Natural killer cell (primary cell): Measurements from ENCODE around the gene CBFA2T3. TPM values are rescaled to one million over a fixed set of nuclear protein-coding genes. Genes with fewer than 3 reads are reported as not detected.

Experiments used
- ATAC-seq, 3 donors: fragments of 150-1000 bp in 2 of 3; fragments of 200-7000 bp in 1 of 3; cut with Tn5 transposase; 1 replicate in 1 of 3; 2 replicates in 2 of 3; pipeline ENCODE4 v1.10.0; 2021; ENCODE audit warnings: mild to moderate bottlenecking in 2 of 3, moderate library complexity in 2 of 3
- DNase-seq, 2 donors: peaks; one replicate each; pipeline versions ENCODE4 v3.0.0 to v3.0.0-alpha.2; 2013 to 2021; ENCODE audit warnings: mixed read lengths in 1 of 2
- H3K27ac ChIP-seq: one replicate; pipeline ENCODE4 v1.5.1; 2013; ENCODE audit warnings: mild to moderate bottlenecking, low read length
- H3K27me3 ChIP-seq: one replicate; pipeline ENCODE4 v1.6.1; 2013; ENCODE audit warnings: low read length; ENCODE audit not compliant: control insufficient read depth, insufficient read depth
- H3K36me3 ChIP-seq: one replicate; pipeline ENCODE4 v1.6.1; 2013; ENCODE audit warnings: low read length; ENCODE audit not compliant: control insufficient read depth, insufficient read depth
- H3K4me1 ChIP-seq: one replicate; pipeline ENCODE4 v1.6.1; 2013; ENCODE audit warnings: low read length; ENCODE audit not compliant: control insufficient read depth, insufficient read depth
- H3K4me3 ChIP-seq: one replicate; pipeline ENCODE4 v1.5.1; 2013; ENCODE audit warnings: low read length
- H3K9me3 ChIP-seq: one replicate; pipeline ENCODE4 v1.6.1; 2013; ENCODE audit warnings: low read length; ENCODE audit not compliant: control insufficient read depth, insufficient read depth
- H3K27ac Mint-ChIP-seq, 2 donors: one replicate each; pipeline ENCODE4 v1.8.0; 2022; ENCODE audit warnings: mild to moderate bottlenecking in 2 of 2, mixed read lengths in 2 of 2, moderate library complexity in 1 of 2
- H3K27me3 Mint-ChIP-seq, 2 donors: one replicate each; pipeline ENCODE4 v1.8.0; 2022; ENCODE audit warnings: low read depth in 2 of 2, mixed read lengths in 2 of 2
- H3K36me3 Mint-ChIP-seq: one replicate; pipeline ENCODE4 v1.8.0; 2022; ENCODE audit warnings: mixed read lengths
- H3K4me1 Mint-ChIP-seq, 2 donors: one replicate each; pipeline ENCODE4 v1.8.0; 2022; ENCODE audit warnings: mixed read lengths in 2 of 2
- H3K4me3 Mint-ChIP-seq: one replicate; pipeline ENCODE4 v1.8.0; 2022; ENCODE audit warnings: mild to moderate bottlenecking, moderate library complexity, mixed read lengths
- H3K9me3 Mint-ChIP-seq, 2 donors: one replicate each; pipeline ENCODE4 v1.8.0; 2022; ENCODE audit warnings: mixed read lengths in 2 of 2
- CTCF ChIP-seq: fragments of 200-600 bp; IDR thresholded peaks from one replicate; pipeline ENCODE4 v1.8.0; 2022; ENCODE audit warnings: antibody characterized with exemption
- WGBS: methylation state at CpG from one replicate; pipeline ENCODE4 v1.1.7; 2013; ENCODE audit warnings: missing lambda C conversion rate; ENCODE audit not compliant: insufficient coverage; 5-methylcytosine and 5-hydroxymethylcytosine counted together
- intact Hi-C: fragments of 100-400 bp; cut with micrococcal nuclease; formaldehyde crosslinking; loops from one replicate; pipeline ENCODE4 v1.14.2; 2022
- total RNA-seq, 4 donors: library from RNA; stranded (reverse); fragments of 120-200 nt in 1 of 4; gene quantifications; one replicate each; pipeline versions ENCODE4 v1.2.3 to v1.2.4, GENCODE V29; 2013 to 2022

CBFA2T3 gene
- total RNA-seq, 3 donors from 2014 or later (not counting 1 experiment from before 2014, with no cell fraction given): 2.5 to 7.8 (median 4.2) TPM

- Mint-ChIP-seq H3K27ac (no peak overlapping the region), H3K36me3 (no peaks in the 10 kb centered on the region), H3K4me1 (no peaks in the 10 kb centered on the region), H3K27me3 (peaks cover 10 to 13% of the 10 kb centered on the region in 2 donors), H3K9me3 (no peaks in the 10 kb centered on the region), H3K4me3 (no peak overlapping the region)
- Histone ChIP-seq H3K27me3 (peaks cover 8% of the 10 kb centered on the region), H3K4me1 (no peaks in the 10 kb centered on the region), H3K4me3 (no peak overlapping the region), H3K27ac (no peak overlapping the region), H3K36me3 (no peaks in the 10 kb centered on the region), H3K9me3 (no peaks in the 10 kb centered on the region)
- ATAC-seq (no peak), DNase-seq (no peak)
- 71% methylated on average over 25 of the region's 25 CpGs for WGBS
- no peak for TF ChIP-seq CTCF
- intact Hi-C loops: no loop called here
Observed at GRCh38 chr16:88872650-88873331, 104.2 kb downstream of the CBFA2T3 start.

GRCh38 chr16:88871730-88872416 lies 105.1 kb downstream of the CBFA2T3 start:
- ATAC-seq (no peak), DNase-seq (no peak)
- no peak overlapping the region for H3K4me3 Mint-ChIP-seq
- H3K4me3 ChIP-seq: no peak overlapping the region
- no peak overlapping the region for H3K27ac ChIP-seq
- no peaks in the 10 kb centered on the region for H3K36me3 ChIP-seq
- intact Hi-C loops: no loop called here
- WGBS: 76% methylated on average over 16 of the region's 21 CpGs
- H3K27ac Mint-ChIP-seq: no peak overlapping the region
- no peaks in the 10 kb centered on the region for H3K9me3 Mint-ChIP-seq
- H3K27me3 Mint-ChIP-seq: peaks cover 10 to 13% of the 10 kb centered on the region in 2 donors
- no peak for TF ChIP-seq CTCF
- no peaks in the 10 kb centered on the region for H3K4me1 ChIP-seq
- no peaks in the 10 kb centered on the region for H3K9me3 ChIP-seq
- peaks cover 8% of the 10 kb centered on the region for H3K27me3 ChIP-seq
- no peaks in the 10 kb centered on the region for H3K4me1 Mint-ChIP-seq
- H3K36me3 Mint-ChIP-seq: no peaks in the 10 kb centered on the region

GRCh38 chr16:88871349-88871702 lies 105.7 kb downstream of the CBFA2T3 start:
- WGBS: 18% methylated on average over 8 of the region's 8 CpGs

More at GRCh38 chr16:88871349-88871702, 105.7 kb downstream of the CBFA2T3 start:
- Histone ChIP-seq H3K4me3 (no peak overlapping the region), H3K27me3 (peaks cover 8% of the 10 kb centered on the region), H3K9me3 (no peaks in the 10 kb centered on the region), H3K4me1 (no peaks in the 10 kb centered on the region), H3K27ac (no peak overlapping the region), H3K36me3 (no peaks in the 10 kb centered on the region)
- DNase-seq (no peak), ATAC-seq (no peak)
- no peaks in the 10 kb centered on the region for H3K36me3 Mint-ChIP-seq
- no peak overlapping the region for H3K27ac Mint-ChIP-seq
- no peak for TF ChIP-seq CTCF
- H3K27me3 Mint-ChIP-seq: peaks cover 10 to 13% of the 10 kb centered on the region in 2 donors
- H3K9me3 Mint-ChIP-seq: no peaks in the 10 kb centered on the region
- no peak overlapping the region for H3K4me3 Mint-ChIP-seq
- intact Hi-C loops: no loop called here
- H3K4me1 Mint-ChIP-seq: no peaks in the 10 kb centered on the region
